HG03432 (cell line): ENCODE measurements around the gene NMUR1.

Experiments used
- ATAC-seq: cut with Tn5 transposase; IDR thresholded peaks from one replicate; pipeline ENCODE4 v1.9.1; 2021; ENCODE audit warnings: mild to moderate bottlenecking, moderate library complexity; ENCODE audit not compliant: unreplicated experiment

The NMUR1 gene

DNA sequence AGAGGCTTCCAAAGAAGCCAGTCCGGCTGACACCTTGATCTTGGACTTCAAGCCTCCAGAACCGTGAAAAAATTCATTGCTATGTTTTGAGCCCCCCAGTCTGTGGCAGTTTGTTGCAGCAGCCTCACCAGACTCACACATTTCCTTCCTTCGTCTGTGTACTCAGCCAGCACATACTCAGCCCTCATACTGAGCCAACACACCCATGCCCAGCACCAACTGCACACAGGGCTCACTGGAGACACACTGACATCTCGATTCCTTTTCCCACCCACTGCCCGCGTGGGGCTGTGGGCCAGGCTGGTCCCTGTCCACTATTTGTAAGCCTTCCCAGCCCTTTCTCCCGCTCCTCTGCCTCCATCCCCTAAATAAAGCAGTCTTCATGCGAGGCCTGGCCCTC lies 24.1 kb upstream of the NMUR1 start:
- ATAC-seq = no peak

DNA sequence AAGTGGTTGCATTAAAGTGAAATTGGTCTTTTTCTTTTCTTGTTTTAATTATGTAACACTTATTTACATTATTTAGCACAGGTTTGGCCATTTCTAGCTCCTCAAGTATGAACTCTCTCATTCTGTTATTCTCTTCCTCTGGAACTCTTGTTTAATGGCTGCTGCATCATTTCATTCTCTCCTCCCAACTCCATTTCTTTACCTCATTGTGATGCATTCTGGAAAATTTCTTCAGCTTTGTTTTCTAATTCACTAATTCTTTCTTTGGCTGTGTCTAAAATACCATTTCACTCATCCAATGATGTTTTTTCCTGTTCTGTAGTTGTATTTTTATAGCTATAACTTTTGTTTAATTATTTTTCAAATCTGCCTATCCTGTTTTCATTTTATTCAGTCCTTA lies 22.5 kb upstream of the NMUR1 start:
- no peak for ATAC-seq

DNA sequence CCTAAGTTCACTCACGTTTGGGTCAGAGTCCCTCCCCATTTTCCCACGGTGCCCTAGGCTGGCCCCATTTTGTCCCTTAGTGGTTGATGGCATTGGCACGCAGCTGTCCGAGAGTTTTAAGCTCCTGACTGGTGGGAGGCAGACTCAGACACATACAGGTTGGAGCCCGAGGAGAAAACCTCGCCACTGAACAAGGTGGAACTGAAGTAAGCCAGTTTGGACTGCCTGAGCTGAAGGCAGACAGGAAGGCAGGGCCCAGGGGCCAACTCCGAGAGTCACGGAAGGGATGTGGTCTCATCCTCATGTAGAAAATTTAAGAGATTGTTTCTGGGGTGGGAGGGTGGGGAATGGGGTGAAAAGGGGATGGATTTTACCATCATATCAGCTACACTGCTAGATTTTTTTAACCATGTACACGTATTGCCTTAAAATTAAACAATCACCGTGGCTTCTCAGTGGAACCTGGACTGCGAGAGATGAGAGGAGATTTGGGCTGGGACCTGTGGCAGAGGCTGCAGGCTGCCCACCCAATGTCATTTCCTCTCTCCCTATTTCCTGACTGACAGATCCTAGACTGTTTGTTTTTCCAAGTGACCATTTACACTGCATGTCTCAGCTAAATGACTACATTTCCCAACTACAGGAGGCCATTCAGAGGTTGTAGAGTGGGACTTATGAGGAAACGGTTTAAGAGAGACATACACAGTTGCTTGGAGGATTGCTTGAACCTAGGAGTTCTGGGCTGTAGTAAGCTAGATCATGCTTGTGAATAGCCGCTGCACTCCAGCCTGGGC lies 19.4 kb upstream of the NMUR1 start:
- no peak for ATAC-seq

DNA sequence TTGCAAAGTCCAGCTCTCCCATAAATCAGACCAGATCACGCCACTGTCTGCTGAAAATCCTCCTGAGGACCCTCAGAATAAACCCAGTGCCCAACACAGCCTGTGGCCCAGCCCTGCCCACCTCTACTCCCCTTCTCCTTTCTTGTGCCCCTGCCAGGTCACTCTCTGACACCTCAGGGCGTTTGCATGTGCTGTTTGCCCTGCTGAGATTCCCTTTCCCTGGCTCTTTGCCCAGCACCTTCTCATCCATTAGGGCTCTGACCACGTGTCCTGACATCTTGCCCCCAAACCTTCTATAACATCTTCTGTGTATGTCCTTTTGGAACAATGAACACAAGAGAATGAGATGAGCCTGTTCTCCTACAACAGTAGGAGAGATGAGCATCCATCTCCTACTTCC lies 18.5 kb upstream of the NMUR1 start:
- no peak for ATAC-seq

DNA sequence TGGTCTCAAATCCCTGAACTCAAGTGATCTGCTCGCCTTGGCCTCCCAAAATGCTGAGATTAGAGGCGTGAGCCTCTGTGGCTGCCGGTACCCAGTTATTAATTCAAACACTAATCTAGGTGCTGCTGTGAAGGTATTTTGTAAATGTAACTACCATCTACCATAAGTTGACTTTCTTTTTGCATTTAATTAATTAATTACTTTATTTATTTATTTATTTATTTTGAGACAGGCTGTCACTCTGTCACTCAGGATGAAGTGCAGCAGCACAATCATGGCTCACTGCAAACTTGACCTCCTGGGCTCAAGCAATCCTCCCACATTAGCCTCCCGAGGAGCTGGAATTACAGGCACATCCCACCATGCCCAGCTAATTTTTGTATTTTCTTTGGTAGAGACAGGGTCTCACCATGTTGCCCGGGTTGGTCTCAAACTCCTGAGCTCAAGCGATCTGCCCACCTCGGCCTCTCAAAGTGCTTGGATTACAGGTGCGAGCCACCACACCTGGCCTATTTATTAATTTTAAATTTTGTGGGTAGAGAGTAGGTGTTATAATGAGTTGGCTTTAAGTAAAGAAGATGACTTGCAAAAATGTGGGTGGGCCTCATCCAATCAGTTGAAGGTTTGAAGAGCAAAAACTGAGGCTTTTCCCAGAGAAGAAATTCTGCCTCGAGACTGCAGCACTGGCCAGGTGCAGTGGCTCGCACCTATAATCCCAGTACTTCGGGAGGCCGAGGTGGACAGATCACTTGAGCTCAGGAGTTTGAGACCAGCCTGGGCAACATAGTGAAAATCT lies 17.3 kb upstream of the NMUR1 start:
- no peak for ATAC-seq

DNA sequence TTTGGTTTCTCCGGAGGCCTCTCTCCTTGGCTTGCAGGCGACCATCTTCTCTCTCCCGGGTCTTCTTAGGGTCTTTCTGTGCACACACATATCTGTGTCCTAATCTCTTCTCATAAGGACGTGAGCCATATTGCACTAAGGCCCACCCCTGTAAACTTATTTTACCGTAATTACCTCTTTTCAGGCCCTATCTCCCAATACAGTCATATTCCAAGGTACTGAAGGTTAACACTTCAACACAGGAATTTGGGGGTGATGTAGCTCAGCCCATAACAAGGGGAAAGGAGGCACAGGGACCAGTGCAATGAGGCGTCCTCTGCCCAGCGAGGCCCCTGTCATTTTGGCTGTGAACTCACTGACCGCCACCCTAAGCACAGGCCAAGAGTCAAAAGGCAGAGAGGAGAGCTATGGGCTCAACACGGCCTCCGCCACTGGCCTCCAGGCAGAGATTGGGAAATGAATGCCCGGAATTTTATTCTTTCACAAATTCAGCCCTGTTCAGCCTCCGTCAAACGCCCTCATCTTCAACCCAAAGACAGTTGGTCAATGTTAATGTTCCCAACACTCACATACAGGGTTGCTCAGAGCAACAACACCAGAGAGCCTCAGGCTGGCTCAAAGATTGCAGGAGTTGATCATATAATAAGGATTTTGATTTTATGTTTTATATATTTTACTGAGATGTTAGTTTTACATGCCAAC lies 15.9 kb upstream of the NMUR1 start:
- no peak for ATAC-seq

DNA sequence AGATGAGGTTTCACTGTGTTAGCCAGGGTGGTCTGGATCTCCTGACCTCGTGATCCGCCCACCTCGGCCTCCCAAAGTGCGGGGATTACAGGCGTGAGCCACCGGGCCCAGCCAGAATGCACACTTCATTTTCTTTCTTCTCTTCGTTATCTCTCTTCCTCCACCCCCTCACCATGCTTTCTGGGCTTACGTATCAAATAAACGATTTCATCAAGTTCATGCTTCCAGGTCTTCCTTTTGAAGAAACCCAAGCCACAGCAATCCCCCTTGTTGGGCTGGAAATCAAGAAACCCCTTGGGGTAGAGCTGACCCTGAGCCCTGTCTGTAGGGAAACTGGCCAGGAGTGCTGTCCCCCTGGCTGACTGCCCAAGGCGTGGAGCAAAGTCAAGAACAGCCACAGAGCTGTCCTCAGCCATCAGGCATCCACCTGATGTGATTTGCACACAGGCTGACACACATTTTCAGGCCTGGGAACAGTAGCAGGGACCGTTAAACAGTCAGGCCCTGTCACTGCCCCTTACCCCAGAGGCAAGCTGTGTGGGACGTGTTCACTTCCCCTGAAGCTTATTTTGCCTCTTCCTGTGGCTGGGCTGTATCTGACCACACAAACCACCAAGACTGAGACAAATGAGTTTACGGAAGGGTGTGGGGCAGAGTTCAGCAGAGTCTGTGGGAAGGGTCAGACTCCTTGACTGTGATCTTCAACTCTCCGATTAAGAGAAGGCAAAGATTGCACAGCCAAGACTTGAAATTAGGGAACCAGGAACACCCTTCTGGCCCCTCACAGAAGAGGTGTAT lies 15.1 kb upstream of the NMUR1 start:
- ATAC-seq = peak; percentile 99

DNA sequence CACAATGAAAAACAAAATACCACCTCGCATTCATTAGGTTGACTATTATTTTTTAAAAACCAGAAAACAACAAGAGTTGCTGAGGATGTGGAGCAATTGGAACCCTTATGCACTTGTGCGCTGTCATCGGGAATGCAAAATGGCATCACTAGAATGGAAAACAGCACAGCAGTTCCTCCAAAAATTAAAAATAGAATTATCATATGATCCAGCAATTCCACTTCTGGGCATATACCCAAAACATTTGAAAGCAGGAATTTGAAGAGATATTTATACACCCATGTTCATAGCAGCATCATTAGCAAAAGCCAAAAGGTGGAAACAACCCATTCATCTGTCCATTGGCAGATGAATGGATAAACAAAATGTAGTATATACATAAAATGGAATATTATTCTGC lies 11.9 kb upstream of the NMUR1 start:
- no peak for ATAC-seq

DNA sequence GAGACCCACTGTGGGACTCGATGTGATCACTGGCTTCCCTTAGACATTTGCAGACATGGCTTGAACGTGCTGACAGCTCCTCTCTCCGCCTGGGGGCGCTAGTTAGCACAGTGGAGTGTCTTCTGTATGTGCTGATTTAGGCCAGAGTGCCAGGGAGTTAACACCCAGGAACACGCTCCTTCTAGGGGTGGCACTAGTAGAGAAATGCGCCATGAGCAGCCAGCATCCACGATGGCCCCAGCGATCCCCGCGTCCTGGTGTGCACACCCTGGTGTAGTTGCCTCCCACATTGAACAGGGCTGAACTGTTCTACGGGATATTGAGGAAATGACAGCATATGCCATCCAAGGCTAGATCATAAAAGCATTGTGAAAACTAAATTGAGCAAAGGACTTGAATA lies 11.4 kb upstream of the NMUR1 start:
- no peak for ATAC-seq

DNA sequence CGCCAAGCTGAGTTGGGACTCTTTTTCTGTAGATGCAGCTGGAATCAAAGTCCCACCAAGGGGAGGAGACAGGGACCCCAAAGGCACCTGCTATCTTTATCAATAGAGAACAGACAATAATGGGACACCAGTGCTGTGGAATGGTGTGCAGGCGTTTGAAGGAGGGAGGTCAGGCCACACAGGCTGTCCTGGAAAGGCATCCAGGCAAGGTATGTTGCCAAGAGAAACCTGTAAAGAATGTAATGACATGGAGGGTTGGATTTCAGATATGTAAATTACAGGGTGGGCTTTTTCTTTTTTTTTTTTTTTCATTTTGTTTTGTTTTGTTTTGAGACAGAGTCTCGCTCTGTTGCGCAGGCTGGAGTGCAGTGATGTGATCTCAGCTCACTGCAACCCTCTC lies 9.7 kb upstream of the NMUR1 start:
- ATAC-seq = no peak

DNA sequence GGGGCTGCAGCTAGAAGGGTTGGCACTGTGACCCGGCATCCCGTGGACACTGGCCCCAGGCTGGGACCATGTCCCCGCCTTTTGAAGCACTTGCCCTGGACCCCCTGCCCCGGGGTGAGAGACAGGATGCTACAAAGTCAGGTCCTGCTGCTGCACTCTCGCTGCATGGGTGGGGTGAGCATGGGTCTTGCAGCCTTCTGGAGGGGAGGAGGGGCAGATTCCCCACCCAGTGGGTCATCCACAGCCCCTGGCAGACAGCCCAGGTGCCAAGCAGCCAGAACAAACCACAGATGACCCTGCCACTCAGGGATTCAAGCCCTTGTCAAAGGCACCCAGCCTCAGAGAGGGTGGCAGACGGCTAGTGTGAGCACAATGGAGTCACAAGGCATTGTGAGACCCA lies 5.7 kb upstream of the NMUR1 start:
- no peak for ATAC-seq

DNA sequence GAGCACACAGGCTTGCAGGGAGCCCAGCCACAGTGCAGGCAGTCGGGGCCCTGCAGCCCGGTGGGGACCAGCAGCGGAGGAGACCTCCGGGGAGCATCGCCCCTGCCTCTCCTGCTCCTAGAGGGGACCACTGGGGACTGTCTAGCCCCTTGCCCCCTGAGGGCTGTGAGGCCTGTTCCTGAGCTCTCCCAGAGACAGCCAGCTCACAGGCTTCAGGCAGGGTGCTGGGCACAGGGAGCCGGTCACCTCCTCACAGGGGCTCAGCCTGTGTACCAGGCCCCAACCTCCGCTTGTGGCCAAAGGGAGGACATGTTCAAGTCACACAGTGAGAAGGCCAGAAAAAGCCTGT lies 3.5 kb upstream of the NMUR1 start:
- ATAC-seq = no peak

DNA sequence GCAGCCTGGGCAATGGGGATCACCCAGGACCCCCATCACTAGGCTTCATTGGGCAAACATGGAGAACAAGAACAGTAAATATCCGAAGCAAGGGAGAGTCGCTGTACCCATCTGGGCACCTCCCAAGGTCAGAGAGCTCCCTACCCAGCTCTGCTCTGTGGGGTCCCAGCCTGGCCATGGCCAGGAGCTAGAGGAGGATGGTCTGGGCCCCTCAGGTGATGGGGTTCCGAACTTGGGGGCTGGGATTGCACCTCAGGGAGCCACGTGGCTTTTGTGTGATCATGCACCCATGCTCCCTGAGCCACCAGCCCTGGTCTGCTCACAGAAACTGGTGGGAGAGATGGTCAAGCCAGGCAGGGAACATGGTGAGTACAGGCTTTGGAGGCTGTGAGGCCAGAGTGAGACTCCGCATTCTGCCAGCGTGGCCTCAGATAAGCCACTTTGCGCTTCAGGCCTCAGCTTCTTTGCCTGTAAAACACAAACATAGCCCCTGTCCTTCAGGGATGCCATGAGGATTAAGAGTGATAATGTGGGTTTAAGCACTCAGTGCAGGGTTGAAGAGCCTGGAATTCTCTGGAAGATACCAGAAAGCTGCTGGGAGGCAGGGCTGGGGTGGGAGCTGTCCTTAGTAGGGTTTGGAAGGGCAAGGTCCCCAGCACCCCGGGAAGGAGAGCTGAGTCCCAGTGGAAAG lies 3.0 kb upstream of the NMUR1 start:
- ATAC-seq = no peak

DNA sequence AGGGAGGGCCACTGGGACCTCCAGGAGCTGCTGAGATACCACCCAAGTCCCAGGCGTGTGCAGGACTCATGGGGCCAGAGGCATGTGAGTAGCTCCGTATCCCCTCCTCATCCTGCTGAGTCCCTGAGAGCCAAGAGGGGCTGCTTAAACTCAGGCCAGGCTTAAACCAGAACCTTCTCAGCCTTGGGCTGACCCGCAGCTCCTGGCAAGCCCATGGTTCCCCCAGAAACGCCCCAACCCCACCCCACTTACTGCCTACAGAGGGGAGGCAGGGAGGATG lies 2.5 kb upstream of the NMUR1 start:
- no peak for ATAC-seq

DNA sequence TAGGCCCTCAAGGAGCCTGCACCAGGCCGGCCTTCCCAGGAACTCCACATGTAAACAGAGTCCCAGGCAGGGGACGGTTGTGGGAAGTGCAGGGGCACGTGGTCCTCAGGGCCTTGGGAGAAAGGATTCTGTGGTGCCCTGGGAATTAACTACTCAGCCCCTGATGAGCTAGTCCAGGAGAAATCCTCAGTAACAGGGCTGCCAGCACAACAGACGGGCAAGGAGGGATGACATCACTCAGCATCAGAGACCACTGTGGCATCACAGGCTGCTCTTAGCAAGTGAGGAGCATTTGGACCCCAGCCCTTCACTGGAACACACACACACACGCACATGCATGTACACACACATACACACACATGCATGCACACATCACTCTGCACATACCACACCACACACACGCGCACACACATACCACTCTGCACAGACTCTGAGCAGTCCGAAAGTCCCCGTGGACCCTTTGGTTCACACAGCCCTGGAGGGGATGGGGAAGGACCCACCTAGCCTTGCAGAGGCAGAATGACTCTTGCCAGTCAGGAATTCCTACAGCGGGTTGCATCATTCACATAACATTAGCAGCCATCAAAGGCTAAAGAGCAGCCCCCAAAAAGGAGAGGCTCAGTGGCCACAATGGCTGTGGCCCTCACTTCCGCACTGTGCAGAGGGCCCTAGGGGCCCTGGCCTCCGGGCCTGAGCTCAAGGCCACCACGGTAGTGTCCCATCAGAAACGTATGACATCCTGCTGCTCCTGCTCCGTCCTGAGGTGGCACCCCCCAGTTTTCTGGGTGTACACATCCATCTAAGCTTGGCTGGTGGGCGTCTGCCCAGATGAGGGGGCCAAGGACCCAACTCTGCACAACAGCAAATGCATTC lies 1.9 kb upstream of the NMUR1 start:
- no peak for ATAC-seq

DNA sequence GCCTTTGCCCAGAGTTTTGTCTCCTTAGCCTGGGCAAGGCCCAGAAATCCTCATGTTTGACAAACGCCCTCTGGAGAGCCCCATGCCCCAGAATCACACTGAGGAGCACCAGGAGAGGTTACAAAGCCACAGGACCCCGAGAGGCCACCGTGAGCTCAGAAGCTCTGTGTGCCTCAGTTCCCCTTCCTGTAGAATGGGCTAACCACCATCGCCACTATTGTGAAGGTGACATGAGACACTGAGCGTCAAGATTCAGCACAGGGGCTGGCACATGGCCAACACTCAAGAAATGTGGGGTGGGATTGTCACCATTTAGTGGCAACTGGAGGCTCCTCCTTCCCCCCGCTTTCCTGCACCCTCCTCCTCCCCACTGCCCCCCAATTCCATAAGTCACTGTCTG lies 1.2 kb upstream of the NMUR1 start:
- no peak for ATAC-seq

DNA sequence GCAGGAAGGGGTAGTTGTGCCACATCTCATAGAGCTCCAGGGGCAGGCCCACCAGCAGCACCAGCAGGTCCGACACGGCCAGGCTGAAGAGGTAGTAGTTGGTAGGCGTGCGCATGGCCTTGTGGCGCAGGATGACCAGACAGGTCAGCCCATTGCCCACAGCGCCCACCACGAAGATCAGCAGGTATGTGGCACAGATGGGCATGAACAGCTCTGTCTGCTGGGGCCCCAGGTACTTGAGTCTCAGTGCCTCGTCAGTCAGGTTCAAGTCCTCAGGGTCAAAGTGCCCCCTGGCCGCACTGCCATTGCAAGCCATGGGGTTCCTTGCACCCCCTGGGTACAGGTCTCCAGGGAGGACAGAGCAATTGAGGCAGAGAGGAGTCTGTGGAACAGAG lies 1.6 kb downstream of the NMUR1 start:
- ATAC-seq = no peak

DNA sequence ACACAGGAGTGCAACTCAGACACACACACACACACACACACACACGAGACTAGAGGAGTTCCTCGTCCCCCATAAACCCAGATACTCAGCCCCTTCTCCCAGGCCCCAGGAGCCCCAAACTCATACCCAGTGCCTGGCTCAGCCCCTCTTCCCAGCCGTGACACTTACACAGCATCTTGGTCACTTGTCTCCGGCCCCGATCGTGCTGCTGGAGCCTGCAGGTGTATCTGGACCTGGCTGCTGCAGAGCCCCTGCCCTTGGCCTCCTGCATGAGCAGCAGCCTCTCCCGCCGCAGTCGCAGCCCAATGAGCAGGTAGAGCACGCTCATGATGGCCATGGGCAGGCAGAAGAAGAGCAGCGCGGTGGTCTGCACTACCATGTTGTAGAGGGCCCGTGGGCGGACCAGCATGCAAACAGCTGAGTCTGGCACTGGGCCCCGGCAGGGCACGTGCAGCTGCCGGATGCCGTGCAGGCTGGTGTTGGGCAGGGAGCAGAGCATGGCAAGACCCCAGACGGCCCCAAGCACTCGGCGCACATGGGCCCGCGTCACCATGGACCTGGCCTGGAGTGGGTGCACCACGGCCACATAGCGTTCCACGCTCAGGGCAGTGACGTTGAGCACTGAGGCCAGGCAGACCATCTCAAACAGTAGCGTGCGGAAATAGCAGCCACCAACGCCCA lies 2.1 kb downstream of the NMUR1 start:
- ATAC-seq = no peak

DNA sequence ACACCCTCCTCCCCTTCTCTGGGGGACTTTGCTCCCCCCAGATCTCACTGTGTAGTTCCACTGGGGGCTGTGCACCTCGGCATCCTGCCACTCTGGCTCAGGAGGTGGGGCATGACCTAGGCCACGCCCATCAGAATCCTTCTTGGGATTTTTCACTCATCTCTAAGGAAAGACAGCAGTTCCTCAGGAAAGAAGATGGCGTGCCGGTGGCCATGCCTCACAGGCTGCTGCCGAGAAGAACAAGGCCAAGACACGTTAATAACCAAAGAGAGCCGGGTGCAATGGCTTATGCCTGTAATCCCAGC lies 3.2 kb downstream of the NMUR1 start:
- ATAC-seq = no peak
